ENCODE results near the gene GOPC.
"Not testable (repeated sequence)": the region's sequence is repeated elsewhere in the genome, so short reads cannot be mapped to it uniquely, and the experiment has no call there.

Gene GOPC

DNA sequence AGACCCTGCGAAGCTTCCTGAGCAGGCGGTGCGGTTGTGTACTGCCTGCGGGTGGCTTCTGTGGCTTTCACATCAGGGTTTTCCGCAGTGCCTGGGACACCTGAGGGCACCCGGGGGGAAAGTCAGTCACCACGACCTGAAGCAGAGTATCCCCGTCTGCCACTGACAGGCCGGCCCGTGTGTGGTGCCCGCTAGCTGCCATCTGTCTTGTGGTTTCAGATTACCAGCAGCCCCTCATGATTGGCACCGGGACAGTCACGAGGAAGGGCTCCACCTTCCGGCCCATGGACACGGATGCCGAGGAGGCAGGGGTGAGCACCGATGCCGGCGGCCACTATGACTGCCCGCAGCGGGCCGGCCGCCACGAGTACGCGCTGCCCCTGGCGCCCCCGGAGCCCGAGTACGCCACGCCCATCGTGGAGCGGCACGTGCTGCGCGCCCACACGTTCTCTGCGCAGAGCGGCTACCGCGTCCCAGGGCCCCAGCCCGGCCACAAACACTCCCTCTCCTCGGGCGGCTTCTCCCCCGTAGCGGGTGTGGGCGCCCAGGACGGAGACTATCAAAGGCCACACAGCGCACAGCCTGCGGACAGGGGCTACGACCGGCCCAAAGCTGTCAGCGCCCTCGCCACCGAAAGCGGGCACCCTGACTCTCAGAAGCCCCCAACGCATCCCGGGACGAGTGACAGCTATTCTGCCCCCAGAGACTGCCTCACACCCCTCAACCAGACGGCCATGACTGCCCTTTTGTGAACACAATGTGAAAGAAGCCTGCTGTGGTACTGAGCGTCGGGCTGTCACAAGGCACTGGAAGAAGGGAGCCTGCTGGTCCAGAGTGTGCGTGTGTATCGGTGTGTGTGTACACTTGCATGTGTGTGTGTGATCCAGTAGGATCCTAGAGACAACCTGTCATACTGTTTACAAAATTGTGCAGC is 54.4 kb downstream of the GOPC start:
- DNase-seq: peak; percentile 23

DNA sequence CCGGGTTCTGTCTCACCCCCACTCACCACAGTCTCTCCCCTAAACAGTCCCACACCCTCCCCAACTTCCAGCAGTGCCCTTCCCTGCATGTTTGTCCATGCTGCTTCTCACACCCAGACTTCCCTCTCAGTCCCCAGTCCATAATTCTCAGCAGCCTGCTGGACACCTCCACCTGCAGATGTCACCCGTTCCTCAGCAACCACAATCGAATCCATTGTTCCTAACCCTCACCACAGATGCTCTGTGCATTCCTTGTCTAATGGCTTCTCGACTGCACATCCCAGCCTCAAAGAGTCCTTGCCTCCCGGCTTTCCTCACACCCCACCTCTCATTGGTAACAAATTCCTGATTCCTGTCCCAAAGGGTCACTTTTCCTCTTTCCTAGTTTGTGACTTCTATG is 55.6 kb downstream of the GOPC start:
- no peak for DNase-seq

DNA sequence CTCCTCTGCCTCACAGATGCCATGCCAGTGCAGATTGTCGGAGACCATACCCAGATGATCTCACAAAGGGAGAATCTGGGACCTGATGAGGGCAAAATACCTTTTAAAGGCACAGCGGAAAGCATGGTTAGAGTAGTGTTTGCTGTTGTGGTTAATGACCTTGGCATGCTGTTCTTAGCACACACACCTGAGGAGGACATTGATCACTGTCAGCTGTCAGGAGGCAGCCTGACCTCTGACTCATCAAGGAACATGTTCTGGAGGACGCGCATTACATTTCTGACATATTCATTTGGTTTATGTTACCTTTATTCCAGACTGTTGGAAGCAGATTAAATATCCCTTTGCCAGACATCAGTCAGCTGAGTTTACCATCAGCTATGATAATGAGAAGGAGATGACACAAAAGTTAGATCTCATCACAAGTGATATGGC is 57.1 kb downstream of the GOPC start:
- DNase-seq: no peak

DNA sequence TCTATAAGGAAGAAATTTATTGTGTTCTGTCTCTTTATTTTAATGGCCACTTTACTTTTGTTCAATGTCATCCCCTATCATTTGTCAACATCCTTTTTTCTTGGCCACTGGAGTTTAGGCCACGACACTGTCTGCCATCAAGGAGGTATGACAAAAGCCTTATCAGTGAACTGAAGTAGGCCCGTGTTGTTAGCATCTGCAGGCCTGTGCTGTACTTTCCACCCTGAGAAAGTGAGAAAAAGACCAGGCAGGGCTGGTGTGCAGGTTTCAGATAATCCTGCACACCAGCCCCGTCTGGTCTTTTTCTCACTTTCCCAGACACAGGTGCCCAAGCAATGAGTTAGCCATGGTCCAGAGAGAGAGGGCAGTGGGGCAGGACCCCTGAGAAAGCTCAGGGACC is 57.6 kb downstream of the GOPC start:
- no peak for DNase-seq

DNA sequence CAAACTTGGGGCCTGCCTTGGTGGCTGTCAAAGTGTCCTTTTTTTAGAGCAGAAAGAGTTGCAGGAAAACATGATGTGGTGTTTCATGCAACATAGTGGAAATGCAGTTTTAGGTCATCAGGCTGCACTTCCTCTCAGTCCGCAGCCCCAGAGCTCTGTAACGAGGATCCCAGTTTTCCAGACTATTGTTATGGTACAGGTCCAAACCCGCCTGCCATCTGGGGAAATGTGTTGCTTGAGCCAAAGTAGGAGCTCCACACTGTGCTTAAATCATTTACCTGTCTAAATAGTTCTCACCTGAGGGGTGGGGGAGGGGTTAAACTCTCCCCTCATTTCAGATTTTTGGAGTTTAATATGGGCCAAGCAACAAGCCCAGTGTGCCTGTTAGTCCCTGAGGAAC is 59.8 kb downstream of the GOPC start:
- DNase-seq: no peak

DNA sequence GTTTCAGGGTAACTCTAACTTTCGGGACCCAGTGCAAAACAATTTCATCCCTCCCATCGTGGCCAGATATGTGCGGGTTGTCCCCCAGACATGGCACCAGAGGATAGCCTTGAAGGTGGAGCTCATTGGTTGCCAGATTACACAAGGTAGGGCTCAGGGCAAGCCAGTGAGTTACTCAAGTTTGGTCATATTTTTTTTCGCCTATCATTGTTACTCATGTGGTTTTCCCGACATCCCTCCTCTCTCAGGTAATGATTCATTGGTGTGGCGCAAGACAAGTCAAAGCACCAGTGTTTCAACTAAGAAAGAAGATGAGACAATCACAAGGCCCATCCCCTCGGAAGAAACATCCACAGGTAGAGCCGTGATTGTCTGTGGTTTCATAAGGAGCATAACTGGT is 61.6 kb downstream of the GOPC start:
- DNase-seq: no peak

DNA sequence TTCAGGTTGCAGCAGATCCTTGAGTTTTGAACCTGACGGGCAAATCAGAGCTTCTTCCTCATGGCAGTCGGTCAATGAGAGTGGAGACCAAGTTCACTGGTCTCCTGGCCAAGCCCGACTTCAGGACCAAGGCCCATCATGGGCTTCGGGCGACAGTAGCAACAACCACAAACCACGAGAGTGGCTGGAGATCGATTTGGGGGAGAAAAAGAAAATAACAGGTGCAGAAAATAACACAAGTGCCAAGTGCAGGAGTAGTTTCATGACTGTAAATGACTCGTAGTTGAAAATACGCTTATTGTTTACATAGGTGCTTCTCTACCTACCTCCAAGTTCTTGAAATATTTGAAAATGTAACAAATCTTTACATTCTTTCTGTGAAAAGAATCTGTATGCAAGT is 63.7 kb downstream of the GOPC start:
- no peak for DNase-seq

DNA sequence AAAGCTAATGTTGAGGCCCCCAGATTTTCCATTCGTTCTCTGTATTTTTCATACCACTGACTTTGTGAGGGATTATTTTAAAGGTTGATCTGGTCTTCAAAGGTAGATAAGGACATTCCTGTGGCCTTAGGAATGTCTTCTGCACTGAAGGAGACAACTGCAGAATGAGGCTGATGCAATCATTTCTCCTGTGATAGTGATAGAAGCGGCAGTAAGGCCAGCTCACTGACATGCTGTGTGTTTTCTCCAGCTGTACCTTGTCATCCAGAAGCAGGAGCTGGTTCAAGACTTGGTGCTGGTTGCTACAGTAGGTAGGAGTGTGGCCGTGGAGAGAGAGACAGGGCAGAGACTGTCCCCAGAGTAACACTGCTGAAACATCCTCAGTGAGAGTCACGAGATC is 66.0 kb downstream of the GOPC start:
- DNase-seq: no peak

DNA sequence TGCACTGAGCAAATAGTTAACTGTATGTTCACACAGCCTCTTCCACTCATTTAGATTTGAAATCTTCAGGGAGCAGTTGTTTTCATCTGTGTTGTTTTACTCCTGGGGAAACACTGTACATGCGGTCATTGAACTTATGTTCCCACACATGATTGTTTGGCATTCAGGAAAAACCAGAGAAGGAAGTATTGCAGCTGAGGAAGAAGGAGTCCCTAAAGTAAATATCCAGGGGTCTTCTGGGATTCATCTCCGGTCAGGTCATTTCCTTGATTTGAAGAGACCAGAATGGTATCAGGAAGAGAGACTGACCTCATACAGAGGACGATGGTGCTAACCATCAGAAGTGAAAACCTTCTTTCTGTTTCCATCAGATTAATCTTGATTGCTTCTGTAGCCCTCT is 67.3 kb downstream of the GOPC start:
- DNase-seq: no peak

DNA sequence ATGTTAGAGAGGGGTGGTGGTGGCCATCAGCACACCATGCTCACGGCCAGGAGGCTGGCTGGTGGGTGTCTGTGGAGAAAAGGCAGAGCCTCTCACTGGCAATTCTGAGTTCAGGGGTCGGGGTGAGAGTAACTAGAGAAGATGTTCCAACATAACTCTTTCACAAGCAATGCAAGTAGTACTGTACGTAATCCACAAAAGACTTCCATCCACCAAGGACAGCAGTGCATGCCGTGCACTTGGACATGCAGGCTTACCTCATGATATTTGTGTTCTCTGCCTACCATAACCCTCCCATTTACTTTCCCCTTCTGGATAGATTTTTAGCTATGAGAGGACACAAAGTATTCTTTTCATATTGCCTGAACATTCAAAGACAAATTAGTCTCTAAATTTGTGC is 68.5 kb downstream of the GOPC start:
- no peak for DNase-seq

DNA sequence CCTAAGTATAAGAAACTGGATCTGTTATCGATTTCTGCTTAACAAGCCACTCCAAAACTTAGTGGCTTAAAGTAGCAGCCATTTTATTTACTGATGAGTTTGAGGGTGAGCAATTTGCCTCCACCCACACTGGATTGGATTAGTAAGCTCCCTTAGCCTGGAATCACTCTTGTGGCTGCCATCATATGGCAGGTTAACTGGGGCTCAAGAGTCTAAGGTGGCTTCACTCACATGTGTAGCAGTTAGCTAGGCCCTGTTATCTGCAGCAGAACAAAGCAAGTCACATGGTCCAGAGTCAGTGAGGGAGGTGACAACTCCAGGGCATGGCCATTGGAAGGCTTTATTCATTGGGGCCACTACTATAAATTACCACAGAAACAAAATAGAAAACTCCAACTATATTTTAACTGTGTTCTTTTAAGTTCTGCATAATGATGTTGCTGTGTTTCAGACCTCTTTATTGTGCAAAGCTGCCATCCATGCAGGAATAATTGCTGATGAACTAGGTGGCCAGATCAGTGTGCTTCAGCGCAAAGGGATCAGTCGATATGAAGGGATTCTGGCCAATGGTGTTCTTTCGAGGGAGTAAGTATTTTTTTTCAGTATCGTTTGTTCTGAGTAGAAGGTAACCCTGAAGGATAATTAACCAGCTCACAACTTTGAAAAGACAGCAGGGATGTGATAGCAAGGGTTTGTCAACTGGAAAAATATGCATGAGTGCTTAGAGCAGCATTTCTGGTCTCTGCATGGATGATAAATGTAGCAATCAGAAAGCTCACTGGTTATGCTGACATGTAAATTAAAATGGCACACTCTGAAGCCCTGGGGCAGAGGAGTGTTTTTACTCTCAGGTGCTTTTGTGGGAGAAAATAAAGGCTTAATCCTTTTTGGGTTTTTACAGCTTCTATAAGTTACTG is 70.2 kb downstream of the GOPC start:
- no peak for DNase-seq

DNA sequence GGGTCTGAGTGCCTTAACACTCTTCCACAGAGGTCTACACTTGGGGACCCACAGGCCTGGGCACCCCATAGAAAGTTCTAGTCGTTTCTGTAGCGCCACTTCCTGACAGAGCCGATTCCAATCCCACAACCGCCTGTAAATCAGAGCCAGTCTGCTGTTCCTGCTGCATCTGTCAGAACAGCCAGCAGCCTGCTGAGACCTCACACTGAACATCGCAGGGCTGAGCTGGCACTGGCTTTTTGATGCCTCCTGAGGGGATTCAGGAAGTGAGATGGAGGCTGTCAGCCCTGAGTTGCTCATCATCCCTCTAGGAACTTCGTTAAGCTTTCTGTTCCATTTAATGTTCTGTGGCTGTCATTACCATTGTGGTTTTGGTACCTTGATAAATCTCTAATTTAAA is 71.0 kb downstream of the GOPC start:
- DNase-seq: no peak

DNA sequence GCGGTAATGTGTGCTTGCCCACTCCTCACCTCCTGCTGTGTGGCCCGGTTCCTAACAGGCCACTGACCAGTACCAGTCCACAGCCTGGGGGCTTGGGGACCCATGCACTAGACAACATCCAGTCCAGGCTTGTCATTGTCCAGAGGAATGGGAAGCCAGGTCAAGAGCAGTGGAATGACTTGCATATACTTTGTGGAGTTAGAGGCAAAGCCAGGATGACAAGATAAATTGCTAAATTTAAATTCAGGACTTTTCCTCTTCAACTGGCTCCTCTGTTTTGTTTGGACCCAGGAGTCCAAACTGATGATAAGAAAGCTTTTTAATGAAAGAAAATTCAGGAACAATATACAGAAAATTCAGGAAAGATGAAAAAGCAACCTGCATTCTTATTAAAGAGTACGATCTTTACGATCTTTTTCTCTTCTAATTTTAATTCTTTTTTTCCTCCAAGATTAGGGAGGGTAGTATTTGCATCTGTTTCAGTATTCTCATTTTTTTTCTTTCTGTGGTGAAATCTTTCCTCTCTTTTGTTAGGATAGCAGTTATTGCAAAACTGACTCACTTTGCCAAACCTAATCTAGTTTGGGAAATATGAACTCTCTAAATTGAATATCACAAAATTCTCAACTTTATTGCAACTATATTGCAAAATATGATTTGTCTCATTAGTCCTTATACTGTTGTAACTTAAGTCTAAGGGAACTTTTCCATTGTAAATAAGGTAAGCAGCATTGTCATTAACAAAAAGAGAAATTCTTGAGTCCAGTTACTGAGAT is 71.7 kb downstream of the GOPC start:
- DNase-seq: no peak

DNA sequence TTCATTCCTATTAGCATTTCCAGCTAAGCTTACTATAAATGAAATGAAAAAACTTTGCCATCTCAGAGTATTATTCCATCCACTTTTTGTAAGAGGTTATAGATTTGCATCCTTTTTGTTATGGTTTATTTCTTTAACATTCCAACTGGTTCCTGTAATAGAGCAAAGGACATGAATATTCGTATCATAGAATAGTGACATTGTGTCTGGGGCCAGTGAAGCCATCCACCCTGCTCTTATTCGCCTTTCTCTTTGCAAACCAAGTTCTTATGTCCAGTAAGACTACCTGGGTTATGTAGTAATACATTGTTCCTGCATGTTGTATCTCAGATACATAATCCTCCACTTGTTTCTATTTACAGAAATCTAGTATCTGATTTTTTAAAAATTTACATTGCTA is 76.7 kb downstream of the GOPC start:
- DNase-seq: no peak

DNA sequence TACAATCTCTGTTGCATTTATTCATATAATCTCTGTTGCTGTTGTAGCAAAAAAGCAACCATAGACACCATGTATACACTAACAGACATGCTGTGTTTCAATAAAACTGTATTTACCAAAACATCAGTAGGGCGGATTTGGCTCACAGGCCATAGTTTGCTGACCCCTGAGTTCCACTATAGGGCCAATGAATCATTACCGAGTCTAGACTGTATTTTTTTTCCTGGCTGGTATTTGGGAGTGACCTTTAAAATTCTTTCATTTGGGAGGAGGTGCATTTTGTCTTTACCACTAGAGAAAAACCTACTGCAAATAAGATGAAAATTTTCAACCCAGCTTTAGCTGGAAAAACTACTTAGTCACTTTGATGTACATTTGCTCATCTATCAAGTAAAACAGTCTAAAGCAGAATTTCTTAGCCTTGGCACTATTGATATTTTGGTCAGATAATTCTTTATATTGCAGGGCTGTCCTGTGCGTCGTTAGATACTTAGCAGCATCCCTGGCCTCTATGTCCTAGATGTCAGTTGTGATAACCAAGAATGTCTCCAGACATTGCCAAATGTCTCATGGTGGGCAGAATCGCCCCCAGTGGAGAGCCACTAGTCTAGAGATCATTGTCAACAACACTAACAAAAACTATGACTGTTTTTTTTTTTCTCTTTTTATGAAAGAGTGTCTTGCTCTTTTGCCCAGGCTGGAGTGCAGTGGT is 80.4 kb downstream of the GOPC start:
- no peak for DNase-seq

DNA sequence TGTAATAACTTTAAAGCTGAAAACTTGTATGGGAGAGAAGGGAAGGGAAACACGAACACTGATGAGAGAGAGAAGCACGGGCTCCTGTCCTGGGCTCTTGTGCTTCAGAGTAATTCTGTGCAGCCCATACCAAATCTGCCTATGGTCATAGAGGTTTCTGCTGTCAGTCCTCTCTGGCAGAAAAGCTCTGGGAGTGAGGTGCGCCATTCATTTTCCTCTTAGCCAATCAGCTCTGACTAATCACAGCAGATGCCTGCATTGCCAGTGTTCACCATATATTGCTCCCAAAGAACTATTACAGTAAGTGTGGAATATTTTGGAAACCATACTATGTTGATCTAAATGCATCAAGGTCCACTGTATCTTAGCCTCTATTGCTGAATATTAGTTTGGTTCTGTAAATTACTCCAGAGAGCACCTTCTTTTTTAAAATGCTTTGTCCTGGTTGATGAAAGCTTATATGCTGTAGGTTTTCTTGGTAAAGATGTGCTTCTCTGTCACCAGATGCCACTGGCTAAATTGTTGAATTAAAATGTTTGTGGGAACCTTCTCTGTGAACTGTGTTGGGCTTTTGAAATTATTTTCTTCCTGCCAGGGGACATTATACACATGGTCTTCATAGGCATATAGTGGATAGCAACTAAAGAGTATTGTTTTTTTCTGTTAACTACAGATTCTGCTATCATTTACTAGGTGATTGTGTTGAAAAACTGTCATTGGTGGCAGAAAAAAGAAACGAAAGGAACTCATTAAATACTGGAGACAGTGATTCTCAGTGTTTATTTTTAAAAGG is 81.5 kb downstream of the GOPC start:
- no peak for DNase-seq

DNA sequence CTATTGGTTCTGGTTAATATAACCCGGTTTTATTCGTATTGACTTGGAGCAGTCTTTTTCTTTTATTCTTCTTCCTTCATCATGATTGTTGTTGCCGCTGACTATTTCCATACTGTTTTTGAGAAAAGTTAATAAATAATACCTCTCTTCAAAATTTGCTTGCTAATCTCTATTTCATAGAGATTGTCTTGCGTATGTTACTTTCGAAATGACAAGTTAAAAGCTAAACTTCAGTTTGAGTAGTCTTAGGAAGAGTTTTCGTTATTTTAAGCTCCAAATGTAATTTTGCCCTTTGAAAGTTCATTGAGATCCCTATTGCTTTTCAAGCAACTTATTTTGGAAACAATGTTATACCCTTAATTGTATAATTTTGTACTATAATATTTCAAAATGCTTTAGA is 83.4 kb downstream of the GOPC start:
- no peak for DNase-seq

DNA sequence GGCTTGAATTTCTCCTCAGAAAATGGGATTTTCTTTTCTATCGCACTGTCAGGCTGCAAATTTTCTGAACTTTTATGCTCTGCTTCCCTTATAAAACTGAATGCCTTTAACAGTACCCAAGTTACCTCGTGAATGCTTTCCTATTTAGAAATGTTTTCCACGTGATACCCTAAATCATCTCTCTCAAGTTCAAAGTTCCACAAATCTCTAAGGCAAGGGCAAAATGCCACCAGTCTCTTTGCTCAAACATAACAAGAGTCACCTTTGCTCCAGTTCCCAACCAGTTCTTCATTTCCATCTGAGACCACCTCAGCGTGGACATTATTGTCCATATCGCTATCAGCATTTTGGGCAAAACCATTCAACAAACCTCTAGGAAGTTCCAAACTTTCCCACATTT is 84.3 kb downstream of the GOPC start:
- not testable (repeated sequence) for DNase-seq

DNA sequence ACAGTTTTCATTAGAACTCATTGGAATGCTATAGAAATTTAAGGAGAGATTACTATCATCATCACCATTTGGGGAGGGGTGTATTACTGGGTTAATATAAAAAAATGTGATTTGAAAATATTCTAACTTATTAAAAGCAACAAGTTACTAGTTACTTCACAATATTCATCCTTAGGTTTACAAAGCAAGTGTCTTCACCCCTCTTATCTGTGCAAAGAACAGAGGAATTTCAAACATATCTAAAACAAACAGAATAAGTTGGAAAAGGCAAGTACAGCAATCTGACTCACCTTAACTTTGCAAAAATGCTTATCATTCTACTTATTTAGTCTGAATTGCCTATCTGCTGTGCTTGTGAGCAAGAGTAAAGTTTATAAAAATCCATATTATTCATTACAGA is 87.0 kb downstream of the GOPC start:
- DNase-seq: no peak

DNA sequence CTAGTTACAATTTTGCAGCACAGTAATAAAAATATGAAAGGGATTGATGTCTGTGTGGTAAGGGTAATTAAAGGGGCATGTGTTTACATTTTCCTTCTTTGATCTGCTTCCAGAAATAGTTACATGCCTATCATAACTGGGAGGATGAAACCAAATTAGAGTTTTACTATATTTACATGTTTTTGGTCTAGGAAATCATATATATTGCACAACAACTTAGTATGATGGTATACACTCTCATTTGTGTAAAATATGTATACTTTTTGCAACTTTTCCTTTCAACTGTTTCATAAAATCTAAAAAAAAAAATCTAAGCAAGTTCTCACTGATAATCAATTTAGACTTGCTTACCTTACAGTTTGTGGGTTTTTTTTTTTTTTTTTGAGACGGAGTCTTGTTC is 87.7 kb downstream of the GOPC start:
- no peak for DNase-seq

DNA sequence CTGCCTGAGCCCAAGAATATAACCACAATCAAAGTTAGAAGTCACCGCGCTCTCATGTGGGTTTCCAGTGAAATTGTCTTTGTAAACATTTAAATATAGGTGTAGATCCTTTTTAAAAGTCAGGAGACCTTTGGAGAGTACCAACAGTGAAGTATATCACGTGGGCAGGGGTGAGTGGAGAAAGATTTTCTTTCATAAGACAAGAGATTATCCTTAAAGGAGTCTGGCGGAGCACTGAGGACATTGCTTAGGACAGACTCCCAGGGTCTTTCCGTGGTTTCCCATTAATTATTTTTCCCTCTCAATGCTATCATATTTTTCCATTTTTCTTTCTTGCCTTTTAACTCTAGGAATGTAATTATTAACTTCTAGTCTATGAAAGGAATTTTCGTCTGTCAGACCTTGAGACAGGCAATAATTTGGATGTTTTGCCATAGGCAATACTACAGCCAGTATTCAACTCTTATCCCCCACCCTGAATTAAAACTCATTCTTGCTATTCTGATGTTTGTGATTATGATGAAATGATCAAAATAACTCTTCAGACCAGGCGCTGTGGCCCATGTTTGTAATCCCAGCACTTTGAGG is 88.4 kb downstream of the GOPC start:
- no peak for DNase-seq

All from effector CD4-positive, alpha-beta T cell (primary cell).